ENCODE results near the gene EDEM3. TPM values are rescaled to one million over a fixed set of nuclear protein-coding genes. Genes with fewer than 3 reads are reported as not detected.

The EDEM3 gene
- polyA plus RNA-seq, 1 donor (not counting 4 experiments of a cell fraction or from before 2014, with no cell fraction given), result 23.6 TPM

DNA sequence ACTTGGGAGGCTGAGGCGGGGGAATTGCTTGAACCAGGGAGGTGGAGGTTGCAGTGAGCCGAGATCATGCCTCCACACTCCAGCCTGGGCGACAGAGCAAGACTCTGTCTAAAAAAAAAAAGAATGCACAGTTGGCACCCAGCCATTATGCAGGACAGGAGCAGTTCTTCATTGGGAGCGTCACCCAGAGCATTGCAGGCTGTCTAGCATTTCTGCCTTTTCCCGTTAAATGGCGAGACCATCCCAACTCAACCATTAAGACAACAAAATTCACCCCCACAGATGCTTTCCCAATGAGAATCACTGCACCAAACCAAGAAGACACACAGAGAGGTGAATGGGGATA lies 105.8 kb downstream of the EDEM3 start:
- H2AFZ ChIP-seq (ENCODE audit: control insufficient read depth, low read length), result no peak overlapping the region
- FAIRE-seq, result no peak

DNA sequence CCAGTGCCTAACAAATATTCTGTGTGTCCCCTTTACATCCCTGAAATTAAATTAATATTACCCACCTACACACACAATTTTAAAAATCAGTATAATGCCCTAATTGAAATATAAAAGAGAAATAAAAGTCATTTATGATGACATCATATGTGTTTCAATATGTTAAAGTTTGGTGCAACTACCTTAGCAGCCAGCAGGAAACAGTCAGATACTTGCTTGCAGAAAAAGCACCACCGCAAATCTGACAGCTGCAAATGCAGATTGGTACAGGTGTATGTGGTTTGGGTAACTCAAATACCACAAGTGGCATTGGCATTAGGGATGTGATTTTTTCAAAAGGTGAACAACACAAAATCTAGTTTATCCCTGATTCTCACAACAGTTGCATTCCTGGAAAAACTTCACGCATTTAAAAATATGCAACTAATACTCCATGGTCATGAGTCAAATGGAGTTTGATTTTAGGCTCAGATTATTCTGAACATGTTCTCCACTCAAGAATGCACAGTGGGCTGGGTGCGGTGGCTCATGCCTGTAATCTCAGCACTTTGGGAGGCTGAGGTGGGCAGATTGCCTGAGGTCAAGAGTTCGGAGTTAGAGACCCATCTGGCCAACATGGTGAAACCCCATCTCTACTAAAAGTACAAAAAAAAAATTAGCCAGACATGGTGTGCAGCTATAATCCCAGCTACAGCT lies 106.3 kb downstream of the EDEM3 start:
- H3K9me3 ChIP-seq (ENCODE audit: control insufficient read depth, low read depth, low read length), result peaks cover 2% of the 10 kb centered on the region
- H3K79me2 ChIP-seq (ENCODE audit: control insufficient read depth, insufficient read depth, low read length), result no peaks in the 10 kb centered on the region
- TF ChIP-seq, protein P1, sequence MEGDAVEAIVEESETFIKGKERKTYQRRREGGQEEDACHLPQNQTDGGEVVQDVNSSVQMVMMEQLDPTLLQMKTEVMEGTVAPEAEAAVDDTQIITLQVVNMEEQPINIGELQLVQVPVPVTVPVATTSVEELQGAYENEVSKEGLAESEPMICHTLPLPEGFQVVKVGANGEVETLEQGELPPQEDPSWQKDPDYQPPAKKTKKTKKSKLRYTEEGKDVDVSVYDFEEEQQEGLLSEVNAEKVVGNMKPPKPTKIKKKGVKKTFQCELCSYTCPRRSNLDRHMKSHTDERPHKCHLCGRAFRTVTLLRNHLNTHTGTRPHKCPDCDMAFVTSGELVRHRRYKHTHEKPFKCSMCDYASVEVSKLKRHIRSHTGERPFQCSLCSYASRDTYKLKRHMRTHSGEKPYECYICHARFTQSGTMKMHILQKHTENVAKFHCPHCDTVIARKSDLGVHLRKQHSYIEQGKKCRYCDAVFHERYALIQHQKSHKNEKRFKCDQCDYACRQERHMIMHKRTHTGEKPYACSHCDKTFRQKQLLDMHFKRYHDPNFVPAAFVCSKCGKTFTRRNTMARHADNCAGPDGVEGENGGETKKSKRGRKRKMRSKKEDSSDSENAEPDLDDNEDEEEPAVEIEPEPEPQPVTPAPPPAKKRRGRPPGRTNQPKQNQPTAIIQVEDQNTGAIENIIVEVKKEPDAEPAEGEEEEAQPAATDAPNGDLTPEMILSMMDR (optimal IDR thresholded peaks at IDR 0.05 in 1 of 3, IDR thresholded peaks at IDR 0.05 in 1 of 3, conservative IDR thresholded peaks at IDR 0.05 in 1 of 3; ENCODE audit: extremely low read depth in 1 of 3, insufficient read depth in 2 of 3, low read length in 3 of 3), result no peak
- TF ChIP-seq EZH2 (IDR thresholded peaks at IDR 0.05; ENCODE audit: low read length), result no peak
- no peaks in the 10 kb centered on the region for H3K9me1 ChIP-seq (ENCODE audit: control insufficient read depth, extremely low read depth, insufficient read depth, low read length)
- H3K4me2 ChIP-seq (ENCODE audit: control insufficient read depth, extremely low read depth, insufficient read depth, low read depth, low read length), result no peak overlapping the region
- no peak overlapping the region for H3K4me3 ChIP-seq (ENCODE audit: control insufficient read depth in 2 of 3, extremely low read depth in 1 of 3, insufficient read depth in 2 of 3, low read depth in 1 of 3, low read length in 3 of 3)
- no peak overlapping the region for H3K27ac ChIP-seq (ENCODE audit: control insufficient read depth, insufficient read depth, low read length)
- no peaks in the 10 kb centered on the region for H4K20me1 ChIP-seq (ENCODE audit: control insufficient read depth, extremely low read depth, insufficient read depth, low read length)
- no peak for DNase-seq (ENCODE audit: low read depth, low spot score)
- no peak overlapping the region for H2AFZ ChIP-seq (ENCODE audit: control insufficient read depth, low read length)
- dilution Hi-C loops (cut with MboI; ENCODE audit: extremely low pct_ligation_motif_present, low sequenced_read_pairs), result no loop called here
- no peak for FAIRE-seq
- no peaks in the 10 kb centered on the region for H3K4me1 ChIP-seq (ENCODE audit: control insufficient read depth, extremely low read depth, insufficient read depth, low read length)
- no peak overlapping the region for H3K9ac ChIP-seq (ENCODE audit: control insufficient read depth, extremely low read depth, insufficient read depth, low read length)
- no peaks in the 10 kb centered on the region for H3K36me3 ChIP-seq (ENCODE audit: control insufficient read depth in 2 of 2, extremely low read depth in 1 of 2, insufficient read depth in 2 of 2, low read length in 2 of 2)
- H3K27me3 ChIP-seq (ENCODE audit: control insufficient read depth, extremely low read depth, insufficient read depth, low read length), result peaks cover 3% of the 10 kb centered on the region

More for the DNA sequence above, 105.8 kb downstream of the EDEM3 start:
- Histone ChIP-seq H3K27ac (ENCODE audit: control insufficient read depth, insufficient read depth, low read length) (no peak overlapping the region), H3K79me2 (ENCODE audit: control insufficient read depth, insufficient read depth, low read length) (no peaks in the 10 kb centered on the region), H3K27me3 (ENCODE audit: control insufficient read depth, extremely low read depth, insufficient read depth, low read length) (peaks cover 3% of the 10 kb centered on the region), H4K20me1 (ENCODE audit: control insufficient read depth, extremely low read depth, insufficient read depth, low read length) (no peaks in the 10 kb centered on the region), H3K9me1 (ENCODE audit: control insufficient read depth, extremely low read depth, insufficient read depth, low read length) (no peaks in the 10 kb centered on the region), H3K36me3 (ENCODE audit: control insufficient read depth in 2 of 2, extremely low read depth in 1 of 2, insufficient read depth in 2 of 2, low read length in 2 of 2) (no peaks in the 10 kb centered on the region), H3K4me3 (ENCODE audit: control insufficient read depth in 2 of 3, extremely low read depth in 1 of 3, insufficient read depth in 2 of 3, low read depth in 1 of 3, low read length in 3 of 3) (no peak overlapping the region), H3K4me1 (ENCODE audit: control insufficient read depth, extremely low read depth, insufficient read depth, low read length) (no peaks in the 10 kb centered on the region), H3K9ac (ENCODE audit: control insufficient read depth, extremely low read depth, insufficient read depth, low read length) (no peak overlapping the region), H3K9me3 (ENCODE audit: control insufficient read depth, low read depth, low read length) (peaks cover 2% of the 10 kb centered on the region), H3K4me2 (ENCODE audit: control insufficient read depth, extremely low read depth, insufficient read depth, low read depth, low read length) (no peak overlapping the region)
- TF ChIP-seq, protein P1 (optimal IDR thresholded peaks at IDR 0.05 in 1 of 3, IDR thresholded peaks at IDR 0.05 in 1 of 3, conservative IDR thresholded peaks at IDR 0.05 in 1 of 3; ENCODE audit: extremely low read depth in 1 of 3, insufficient read depth in 2 of 3, low read length in 3 of 3), result no peak
- TF ChIP-seq EZH2 (IDR thresholded peaks at IDR 0.05; ENCODE audit: low read length), result no peak
- DNase-seq (ENCODE audit: low read depth, low spot score), result no peak
- dilution Hi-C loops (cut with MboI; ENCODE audit: extremely low pct_ligation_motif_present, low sequenced_read_pairs), result no loop called here

All from keratinocyte (primary cell).